Measurements from ENCODE around the gene RBM38.
"Not testable (repeated sequence)": the region's sequence is repeated elsewhere in the genome, so short reads cannot be mapped to it uniquely, and the experiment has no call there.

RBM38 gene

DNA sequence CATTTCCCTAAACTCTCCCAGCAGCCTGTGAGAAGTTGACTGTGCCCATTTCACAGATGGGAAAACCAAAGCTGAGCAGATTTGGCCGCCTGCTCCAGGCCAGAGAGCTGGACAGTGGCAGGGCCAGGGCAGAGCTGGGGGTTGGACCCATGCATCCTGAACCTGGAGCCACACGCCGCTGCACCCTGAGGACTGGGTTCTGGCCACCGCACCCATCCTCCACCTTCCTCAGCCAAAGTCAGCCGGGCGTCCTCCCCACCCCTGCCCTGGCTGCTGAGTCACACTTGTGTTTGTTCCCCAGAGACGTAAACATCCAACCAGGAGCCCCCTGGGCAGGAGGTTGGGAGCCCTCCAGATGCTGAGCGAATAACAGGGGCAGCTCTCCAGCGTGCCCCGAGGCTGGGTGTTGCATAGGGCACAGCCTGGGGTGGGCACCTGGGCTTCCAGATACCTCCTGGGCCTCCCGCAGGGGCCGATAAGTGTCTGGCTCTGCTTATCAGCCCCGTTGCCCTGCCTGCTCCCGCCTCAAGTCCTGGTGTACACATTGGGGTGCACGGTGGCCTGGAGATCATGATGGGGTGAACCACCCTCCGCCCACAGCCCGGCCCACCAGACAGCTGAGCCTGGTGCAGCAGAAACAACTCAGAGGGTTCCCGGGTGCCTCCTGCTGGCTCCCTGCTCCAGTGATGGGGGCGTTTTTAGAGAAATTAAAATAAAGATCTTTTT is 23.8 kb downstream of the RBM38 start:
- no peak for TF ChIP-seq CTCF (IDR thresholded peaks at IDR 0.05; ENCODE audit: control insufficient read depth, extremely low read depth, insufficient read depth)
- H3K4me3 ChIP-seq (ENCODE audit: low read depth, low read length), result no peak overlapping the region
- no peak for DNase-seq (ENCODE audit: low read depth)

GRCh38 chr20:57415771-57416170 is 24.6 kb downstream of the RBM38 start:
- no peak overlapping the region for H3K4me3 ChIP-seq (ENCODE audit: low read depth, low read length)
- no peak for DNase-seq (ENCODE audit: low read depth)
- no peak for TF ChIP-seq CTCF (IDR thresholded peaks at IDR 0.05; ENCODE audit: control insufficient read depth, extremely low read depth, insufficient read depth)

- no peak for DNase-seq (ENCODE audit: low read depth)
- TF ChIP-seq CTCF (IDR thresholded peaks at IDR 0.05; ENCODE audit: control insufficient read depth, extremely low read depth, insufficient read depth), result no peak
- no peak overlapping the region for H3K4me3 ChIP-seq (ENCODE audit: low read depth, low read length)
These were observed 25.3 kb downstream of the RBM38 start for GRCh38 chr20:57416296-57417022.

DNA sequence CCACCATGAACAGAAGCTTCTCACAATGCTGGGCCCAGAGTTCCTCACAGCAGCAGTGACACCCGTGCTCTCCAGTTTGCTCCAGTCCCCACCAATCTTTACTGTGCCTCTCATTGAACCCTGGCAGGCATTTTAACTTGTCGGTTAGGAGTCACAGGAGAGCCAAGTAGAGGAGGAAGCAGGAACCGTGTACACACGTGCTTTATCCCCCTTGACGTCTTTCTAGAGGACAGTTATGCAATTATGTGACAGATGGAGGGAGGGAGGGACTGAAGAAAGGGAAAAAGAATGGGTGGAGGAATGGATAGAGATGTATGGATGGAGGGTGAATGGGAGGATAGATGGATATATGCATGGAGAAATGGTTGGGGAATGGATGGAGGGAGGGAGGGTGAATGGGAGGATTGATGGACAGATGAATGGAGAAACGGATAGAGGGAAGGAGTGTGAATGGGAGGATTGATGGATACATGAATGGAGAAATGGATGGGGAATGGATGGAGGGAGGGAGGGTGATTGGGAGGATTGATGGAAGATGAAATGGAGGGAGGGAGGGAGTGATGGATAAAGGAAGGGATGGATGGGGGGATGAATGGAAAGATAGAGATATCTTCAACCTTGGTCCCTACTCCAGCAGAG is 26.0 kb downstream of the RBM38 start:
- no peak for DNase-seq (ENCODE audit: low read depth)
- no peak for TF ChIP-seq CTCF (IDR thresholded peaks at IDR 0.05; ENCODE audit: control insufficient read depth, extremely low read depth, insufficient read depth)
- H3K4me3 ChIP-seq (ENCODE audit: low read depth, low read length), result no peak overlapping the region

- no peak for TF ChIP-seq CTCF (IDR thresholded peaks at IDR 0.05; ENCODE audit: control insufficient read depth, extremely low read depth, insufficient read depth)
- DNase-seq (ENCODE audit: low read depth), result no peak
- no peak overlapping the region for H3K4me3 ChIP-seq (ENCODE audit: low read depth, low read length)
These were observed 26.9 kb downstream of the RBM38 start for GRCh38 chr20:57417830-57418780.

GRCh38 chr20:57419479-57419878 is 28.3 kb downstream of the RBM38 start:
- not testable (repeated sequence) for H3K4me3 ChIP-seq (ENCODE audit: low read depth, low read length); DNase-seq (ENCODE audit: low read depth)
